Measurements from ENCODE around the gene TMSB15C.

GRCh38 chrX:104098151-104098808 is 22.2 kb upstream of the TMSB15C start:
- no peak for TF ChIP-seq EZH2 (IDR thresholded peaks at IDR 0.05)
- TF ChIP-seq POLR2AphosphoS5 (IDR thresholded peaks at IDR 0.05; ENCODE audit: borderline replicate concordance, low read depth, low read length) = no peak
